HG03565 (cell line): ENCODE data around the gene KIZ.

ENCODE experiments used
- ATAC-seq: cut with Tn5 transposase; IDR thresholded peaks from one replicate; pipeline ENCODE4 v1.9.1; 2021; ENCODE audit warnings: mild to moderate bottlenecking, moderate library complexity; ENCODE audit not compliant: unreplicated experiment

The KIZ gene

DNA sequence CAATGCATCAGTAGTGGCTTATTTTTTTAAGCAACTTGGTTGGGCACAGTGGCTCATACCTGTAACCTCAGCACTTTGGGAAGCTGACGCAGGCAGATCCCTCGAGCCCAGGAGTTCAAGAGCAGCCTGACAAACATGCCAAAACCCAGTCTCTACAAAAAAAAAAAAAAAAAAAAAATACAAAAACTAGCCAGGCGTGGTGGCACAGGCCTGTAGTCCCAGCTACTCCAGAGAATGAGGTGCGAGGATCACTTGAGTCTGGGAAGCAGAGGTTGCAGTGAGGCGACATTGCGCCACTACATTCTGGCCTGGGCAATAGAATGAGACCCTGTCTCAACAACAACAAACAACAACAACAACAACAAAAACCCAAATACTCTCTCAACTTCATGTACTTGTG, 132.5 kb downstream of the KIZ start:
- ATAC-seq, result no peak

DNA sequence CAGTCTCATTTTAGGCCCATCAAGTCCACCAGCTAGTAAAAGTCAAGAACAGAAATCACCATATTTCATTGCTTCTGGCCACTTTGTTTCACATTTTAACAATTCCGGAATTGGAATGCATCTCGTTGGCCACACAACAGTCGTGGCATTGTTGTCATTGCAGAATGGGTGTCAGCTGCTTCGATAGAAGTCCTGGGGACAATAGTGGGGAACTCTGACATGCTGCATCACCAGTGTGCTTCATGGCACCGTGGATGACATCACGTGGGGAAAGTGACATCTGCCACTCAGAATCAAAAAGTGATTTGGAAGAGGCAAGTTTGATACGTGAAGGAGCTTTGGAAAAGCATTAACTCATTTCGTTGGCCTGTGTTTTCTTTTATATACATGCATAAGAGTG, 133.5 kb downstream of the KIZ start:
- ATAC-seq, result no peak

GRCh38 chr20:21262812-21263211, 136.9 kb downstream of the KIZ start:
- no peak for ATAC-seq

DNA sequence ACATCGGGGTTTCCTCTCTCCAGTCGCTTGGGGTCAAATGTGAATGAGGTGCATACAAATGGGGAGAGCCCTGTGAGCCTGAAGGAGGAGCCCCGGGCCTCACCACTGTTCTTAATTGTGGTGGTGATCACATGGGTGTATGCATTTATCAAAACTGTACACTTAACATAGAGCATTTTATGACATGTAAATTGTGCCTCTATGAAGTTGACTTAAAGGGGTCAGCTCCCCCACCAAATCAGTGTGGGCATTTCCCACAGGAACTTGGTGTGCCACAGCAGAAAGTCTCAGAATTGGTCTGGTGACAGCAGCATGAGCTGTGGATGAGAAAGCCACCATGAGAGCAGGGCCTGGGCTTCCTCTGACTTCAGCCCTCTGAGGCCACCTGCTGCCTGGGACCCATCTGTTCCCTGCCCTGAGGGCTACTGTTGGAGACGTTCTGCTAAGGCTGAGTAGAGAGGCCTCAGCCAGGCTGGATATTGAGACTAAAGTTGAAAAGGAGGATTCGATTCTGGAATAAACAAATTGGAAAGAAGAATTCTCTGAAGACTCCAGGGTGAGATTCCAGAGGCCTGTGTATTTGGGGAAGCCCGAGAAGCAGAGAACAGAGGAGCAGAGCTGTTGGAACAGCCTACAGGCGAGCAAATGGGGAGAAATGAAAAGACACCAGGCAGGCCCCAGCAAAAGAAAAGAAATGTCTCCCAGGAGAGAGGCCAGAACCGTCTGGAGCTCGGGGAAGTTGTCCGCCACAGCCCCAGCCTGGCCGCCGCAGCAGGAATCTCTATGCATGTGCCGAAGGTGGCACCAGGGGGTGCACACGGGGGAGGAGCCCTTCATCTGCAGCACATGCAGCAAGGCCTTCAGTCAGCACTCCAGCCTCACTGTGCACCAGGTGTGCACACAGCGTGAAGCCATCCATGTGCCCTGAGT, 139.6 kb downstream of the KIZ start:
- ATAC-seq, result no peak

DNA sequence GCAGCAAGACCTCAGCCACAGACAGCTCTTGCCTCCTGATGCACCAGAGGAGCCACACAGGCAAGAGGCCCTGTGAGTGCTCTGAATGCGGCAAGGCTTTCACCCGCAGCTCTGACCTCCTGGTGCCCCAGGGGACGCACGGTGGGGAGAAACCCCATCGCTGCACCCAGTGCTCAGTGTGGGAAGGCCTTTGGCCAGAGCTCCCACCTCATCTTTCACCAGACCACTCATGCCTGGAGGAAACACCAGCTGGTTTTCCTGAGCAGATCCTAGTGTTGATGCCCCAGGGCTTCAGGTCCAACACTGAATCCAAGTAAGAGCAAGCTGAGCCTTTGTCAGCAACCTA, 140.3 kb downstream of the KIZ start:
- ATAC-seq, result no peak

GRCh38 chr20:21269772-21270171, 143.9 kb downstream of the KIZ start:
- ATAC-seq, result no peak

- no peak for ATAC-seq
Observed at GRCh38 chr20:21270806-21271205, 144.9 kb downstream of the KIZ start.

GRCh38 chr20:21272279-21272678, 146.4 kb downstream of the KIZ start:
- peak; percentile 47 for ATAC-seq

GRCh38 chr20:21272679-21273078, 146.8 kb downstream of the KIZ start:
- ATAC-seq, result peak; percentile 59

DNA sequence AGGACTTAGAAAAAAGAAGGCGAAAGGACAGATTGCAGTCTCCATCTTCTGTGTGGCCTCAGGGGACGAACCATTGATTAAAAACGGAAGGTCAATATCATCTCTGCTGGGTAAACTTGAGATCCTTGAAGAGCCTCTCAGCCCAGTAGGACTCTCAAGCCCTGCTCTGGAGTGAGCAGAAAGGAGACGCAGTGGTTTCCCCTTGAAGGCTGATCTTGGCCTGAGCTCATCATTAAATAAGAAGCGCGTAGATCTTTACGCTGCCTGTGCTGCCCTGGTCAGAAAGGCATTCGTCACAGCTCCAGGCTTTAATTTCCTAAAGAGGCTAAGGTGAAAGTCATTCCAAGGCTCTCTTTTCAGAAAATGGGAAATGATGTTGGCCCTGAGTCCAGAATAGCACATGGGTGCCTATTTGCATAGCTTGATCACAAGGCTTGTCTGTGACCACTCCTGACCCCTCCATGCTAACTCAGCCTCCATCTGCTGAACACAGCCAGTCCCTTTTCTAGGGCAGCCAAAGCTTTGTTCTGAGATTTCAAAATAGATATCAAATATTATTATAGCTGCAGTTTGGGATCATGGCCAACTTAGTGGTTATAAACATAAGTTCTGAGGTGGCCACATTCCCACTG, 148.0 kb downstream of the KIZ start:
- no peak for ATAC-seq

DNA sequence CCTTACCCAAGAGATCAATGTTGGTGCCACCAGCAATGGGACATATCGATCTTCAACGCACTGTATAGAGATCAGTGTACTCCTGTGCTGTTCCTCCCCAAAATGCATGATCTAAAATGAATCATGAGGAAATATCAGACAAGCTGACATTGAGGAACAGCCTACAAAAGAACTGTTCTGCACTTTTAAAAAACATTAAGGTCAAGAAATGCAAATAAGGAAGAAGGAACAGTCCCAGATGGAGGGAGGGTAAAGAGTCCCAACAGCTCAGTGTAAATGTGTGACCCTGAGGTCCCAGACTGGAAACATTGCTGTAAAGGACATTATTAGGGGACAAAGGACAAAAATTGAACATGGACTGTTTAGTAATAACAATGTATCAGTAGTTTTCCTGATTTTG, 152.9 kb downstream of the KIZ start:
- no peak for ATAC-seq

DNA sequence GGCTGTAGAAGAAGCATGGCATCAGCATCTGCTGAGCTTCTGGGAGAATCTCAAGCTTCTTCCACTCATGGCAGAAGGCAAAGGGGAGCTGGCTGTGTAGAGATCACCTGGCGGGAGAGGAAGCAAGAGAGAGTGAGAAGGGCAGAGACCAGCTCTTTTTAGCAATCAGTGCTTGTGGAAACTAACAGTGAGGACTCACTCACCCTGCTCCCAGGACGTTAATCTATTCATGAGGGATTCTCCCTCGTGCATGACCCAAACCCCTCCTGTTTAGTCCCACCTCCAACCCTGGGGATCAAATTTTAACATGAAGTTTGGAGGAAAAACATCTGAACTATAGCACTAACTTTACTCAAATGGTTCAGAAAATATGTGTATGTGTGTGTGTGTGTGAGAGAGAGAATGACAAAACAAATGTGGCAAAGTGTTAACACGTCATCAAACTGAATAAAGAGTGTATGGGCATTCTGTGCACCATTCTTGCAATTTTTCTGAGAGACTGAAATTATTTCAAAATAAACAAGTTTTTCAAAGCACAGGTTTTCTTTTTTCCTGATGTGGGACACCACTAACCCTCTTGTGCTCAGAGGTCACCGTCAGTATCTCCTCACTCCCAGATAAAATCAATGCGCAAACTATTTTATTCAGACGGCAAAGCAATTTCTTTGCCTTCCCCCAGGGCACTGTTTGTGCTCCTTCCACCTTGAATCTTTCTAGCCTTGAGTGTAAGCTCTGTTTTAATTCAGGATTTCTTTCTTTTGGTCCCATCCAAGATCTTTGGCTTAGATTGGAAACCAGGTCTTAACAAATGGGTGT, 154.0 kb downstream of the KIZ start:
- no peak for ATAC-seq

DNA sequence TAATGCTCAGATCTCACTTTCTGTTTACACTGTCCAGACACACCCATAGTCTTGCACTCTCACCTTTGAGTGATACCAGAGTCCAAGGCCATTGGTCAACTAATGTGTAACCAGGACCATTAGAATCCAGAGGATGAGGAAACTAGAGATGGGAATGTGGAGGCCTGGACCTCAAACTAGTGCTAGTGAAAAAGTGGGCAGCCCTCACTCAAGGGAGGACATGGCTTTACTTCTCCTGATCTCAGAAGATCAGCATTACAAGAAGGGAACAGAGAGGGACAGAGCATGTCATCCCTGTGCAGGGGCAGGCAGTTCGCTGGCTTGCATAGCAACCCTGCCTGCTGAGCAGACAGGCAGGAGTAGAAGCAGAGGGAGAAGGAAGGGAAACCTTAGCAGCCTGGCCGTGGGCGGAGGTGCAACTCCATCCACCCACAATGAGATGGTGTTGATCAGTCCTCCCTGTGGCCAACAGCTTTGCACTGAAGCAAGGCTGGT, 154.7 kb downstream of the KIZ start:
- peak; percentile 51 for ATAC-seq

DNA sequence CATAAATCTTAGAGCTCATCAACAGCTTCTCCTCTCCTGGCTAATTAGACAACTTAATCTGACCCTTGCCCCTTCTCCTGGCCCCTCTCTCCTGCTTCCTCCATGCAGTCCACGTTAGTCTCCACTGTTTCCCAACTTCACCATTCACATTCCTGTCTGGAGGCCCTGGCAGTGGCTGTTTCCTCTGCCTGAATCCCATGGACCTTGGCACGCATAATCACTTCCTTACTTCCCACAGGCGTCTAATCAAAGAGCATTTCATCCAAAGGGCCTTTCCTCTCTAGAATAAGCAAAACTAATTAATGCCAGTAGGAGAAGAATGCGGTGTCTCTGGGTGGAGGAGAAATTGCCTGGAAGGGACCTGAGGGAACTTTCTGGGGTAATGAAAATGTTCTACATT, 160.9 kb downstream of the KIZ start:
- ATAC-seq, result no peak

DNA sequence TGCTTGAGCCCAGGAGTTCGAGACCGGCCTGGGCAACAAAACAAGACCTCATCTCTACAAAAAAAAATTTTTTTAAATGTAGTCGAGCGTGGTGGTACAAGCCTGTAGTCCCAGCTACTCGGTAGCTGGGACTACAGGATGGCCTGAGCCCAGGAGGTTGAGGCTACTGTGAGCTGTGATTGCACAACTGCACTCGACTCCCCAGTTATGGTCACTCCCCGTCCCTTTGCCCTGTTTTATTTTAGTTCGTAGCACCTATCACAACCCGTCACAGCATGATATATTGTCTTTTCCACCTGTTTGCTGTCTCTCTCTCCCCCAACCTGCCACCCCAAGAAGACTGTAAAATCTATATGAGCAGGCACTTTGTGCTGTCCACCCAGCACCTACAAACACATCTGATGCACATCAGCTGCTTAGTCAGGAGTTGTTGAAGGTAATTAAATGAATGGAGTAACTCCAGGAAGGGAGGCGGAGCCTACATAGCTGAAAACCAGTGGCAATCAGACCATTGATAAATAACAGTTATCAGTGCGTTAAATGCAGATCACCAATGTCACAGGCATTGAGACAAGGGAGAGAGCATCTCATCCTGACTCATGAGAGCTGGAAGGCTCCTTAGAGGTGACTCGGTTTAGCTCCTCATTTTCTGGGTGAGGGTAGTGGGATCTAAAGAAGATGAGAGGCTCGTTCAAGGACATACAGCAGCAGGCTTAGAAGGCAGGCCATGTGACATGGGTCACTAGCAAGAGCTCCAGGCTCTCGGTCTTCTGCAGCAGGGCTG, 162.9 kb downstream of the KIZ start:
- no peak for ATAC-seq

- ATAC-seq, result no peak
Observed at GRCh38 chr20:21289651-21290050, 163.8 kb downstream of the KIZ start.

DNA sequence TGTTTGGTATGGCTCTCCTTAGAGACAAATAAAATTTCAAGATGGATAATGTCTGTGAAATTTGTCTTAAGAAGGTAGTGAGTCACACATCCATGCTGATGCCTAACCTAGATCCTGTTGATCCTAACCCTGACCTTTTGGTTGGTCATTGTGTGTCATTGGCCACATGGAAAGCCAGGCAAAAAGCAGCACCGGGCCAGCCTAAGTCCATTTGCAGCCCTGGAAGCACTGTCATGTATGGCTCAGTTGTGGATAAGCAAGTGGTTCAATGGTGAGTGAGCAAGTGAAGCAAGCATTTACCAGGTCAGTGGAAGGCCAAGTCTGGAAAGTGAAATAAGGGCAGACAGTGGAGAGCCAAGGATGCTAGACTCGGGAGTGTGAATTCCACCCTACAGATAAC, 165.1 kb downstream of the KIZ start:
- ATAC-seq, result no peak

GRCh38 chr20:21294755-21295154, 168.9 kb downstream of the KIZ start:
- ATAC-seq, result no peak
